Measurements from ENCODE around the gene GAS2.

GRCh38 chr11:22711071-22711770 lies 44.8 kb downstream of the GAS2 start:
- TF ChIP-seq, protein P1, sequence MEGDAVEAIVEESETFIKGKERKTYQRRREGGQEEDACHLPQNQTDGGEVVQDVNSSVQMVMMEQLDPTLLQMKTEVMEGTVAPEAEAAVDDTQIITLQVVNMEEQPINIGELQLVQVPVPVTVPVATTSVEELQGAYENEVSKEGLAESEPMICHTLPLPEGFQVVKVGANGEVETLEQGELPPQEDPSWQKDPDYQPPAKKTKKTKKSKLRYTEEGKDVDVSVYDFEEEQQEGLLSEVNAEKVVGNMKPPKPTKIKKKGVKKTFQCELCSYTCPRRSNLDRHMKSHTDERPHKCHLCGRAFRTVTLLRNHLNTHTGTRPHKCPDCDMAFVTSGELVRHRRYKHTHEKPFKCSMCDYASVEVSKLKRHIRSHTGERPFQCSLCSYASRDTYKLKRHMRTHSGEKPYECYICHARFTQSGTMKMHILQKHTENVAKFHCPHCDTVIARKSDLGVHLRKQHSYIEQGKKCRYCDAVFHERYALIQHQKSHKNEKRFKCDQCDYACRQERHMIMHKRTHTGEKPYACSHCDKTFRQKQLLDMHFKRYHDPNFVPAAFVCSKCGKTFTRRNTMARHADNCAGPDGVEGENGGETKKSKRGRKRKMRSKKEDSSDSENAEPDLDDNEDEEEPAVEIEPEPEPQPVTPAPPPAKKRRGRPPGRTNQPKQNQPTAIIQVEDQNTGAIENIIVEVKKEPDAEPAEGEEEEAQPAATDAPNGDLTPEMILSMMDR (IDR thresholded peaks at IDR 0.05): no peak
- no peak for TF ChIP-seq ZFX (IDR thresholded peaks at IDR 0.05; ENCODE audit: borderline replicate concordance)
